ENCODE data around the gene NOS1.

DNA sequence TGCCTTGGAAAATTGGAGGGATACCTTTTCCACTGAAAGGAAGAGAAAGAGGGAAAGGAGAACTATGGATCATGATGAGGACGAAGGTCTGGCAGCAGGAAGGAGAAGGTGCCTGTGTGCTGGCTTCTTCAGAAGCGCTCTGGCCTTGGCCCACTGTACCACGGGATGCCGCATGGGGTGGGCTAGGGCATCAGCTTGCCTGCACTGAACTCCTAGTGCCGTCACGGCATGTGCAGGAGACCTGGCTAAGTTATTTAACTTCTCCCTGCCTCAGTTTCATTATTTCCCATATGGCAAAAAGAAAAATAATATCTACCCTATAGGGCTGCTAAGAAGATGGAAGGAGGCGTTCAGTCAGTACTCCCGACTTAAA, 199.3 kb downstream of the NOS1 start:
- TF ChIP-seq POLR2A (IDR thresholded peaks at IDR 0.05; ENCODE audit: low read length) (no peak), GATA1 (IDR thresholded peaks at IDR 0.05; ENCODE audit: low read depth, low read length) (no peak)

Data from erythroblast (primary cell).